A172 (cell line): ENCODE data around the gene EFEMP1. TPM values are rescaled to one million over a fixed set of nuclear protein-coding genes. Genes with fewer than 3 reads are reported as not detected.
"Not testable (repeated sequence)": the region's sequence is repeated elsewhere in the genome, so short reads cannot be mapped to it uniquely, and the experiment has no call there.

Experiments used
- DNase-seq: peaks from one replicate; pipeline ENCODE4 v3.0.0-alpha.2; 2015; ENCODE audit warnings: low spot score
- total RNA-seq: library from RNA; depleted of rRNA; stranded (reverse); fragments of >200 nt; shearing (Covaris generic); gene quantifications from 2 replicates; pipeline ENCODE4 v1.2.3, GENCODE V29; 2014

Gene EFEMP1
- total RNA-seq, 1 experiment from 2014 or later, result 12.3 TPM

- DNase-seq, result no peak
Observed at GRCh38 chr2:55865096-55865835, 58.3 kb downstream of the EFEMP1 start.

DNA sequence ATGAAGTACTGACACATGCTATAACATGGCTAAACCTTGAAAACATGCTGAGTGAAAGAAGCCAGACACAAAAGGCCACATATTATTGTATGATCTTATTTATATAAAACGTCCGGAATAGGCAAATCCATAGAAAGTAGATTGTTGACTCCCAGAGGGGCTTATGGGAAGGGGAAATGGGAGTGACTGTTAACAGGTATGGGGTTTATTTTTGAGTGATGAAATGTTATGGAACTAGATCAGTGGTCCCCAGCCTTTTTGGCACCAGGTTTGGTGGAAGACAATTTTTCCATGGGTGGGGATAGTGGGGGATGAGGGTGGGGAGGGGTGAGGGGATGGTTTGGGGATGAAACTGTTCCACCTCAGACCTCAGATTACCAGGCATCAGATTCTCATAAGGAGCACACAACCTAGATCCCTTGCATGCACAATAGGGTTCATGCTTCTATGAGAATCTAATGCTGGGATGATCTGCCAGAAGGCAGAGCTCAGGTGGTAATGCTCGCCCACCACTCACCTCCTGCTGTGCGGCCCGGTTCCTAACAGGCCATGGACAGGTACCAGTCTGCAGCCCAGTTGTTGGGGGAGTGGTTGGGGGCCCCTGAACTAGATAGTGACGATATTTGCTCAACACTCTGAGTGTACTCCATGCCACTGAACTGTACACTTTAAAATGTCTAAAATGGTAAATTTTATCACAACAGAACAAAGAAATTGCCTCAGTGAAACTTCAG, 59.1 kb downstream of the EFEMP1 start:
- no peak for DNase-seq

DNA sequence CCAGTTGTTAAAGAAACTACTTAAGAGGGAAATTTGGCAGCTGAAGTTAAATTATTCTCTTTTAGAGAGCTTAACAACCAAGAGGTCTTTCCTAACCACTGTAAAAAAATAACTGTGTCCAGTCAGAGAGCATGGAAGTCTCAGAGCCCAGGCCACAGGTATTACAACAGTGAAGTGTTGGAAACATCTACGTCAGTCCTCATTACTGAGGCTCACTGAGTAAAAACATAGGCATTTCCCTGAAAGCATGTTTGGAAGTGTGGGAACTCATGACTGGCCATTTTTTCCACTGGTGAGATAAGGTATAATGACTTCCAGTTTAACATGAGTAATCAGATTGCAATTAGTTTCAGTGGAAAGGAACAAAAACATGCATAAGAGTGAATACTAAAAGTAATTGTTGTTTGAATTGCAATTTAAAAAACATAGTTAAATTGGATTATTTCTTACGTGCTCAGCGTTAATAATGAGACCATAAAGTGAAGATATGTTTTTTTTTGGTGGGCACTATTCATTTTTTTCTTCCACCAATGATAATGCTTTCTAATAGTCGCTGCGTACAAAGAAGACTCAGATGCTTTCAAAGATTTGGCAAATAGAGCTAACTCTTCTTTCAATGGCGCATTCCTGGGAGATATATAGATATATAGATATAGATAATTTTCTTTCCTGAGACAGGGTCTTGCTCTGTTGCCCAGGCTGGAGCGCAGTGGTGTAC, 60.8 kb downstream of the EFEMP1 start:
- peak; percentile 99 for DNase-seq

DNA sequence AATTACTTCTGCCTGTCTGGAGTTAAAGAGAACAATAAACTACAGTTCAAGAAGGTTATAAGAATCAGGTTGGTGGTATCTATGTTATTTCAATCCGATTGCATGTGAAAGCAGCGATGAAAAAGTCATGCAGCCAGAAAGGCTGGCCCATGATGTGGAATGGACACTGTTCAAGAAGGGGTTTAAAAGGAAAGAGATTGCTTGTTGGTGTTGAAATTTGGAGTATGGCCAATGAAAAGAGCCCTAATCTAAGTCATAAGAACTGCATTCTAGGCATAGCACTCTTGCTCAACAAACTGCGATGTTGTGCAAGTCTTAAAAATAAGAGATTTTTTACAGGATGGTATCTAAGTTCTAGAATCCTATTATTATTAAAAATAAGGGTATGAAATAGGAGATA, 61.3 kb downstream of the EFEMP1 start:
- peak; percentile 51 for DNase-seq

DNA sequence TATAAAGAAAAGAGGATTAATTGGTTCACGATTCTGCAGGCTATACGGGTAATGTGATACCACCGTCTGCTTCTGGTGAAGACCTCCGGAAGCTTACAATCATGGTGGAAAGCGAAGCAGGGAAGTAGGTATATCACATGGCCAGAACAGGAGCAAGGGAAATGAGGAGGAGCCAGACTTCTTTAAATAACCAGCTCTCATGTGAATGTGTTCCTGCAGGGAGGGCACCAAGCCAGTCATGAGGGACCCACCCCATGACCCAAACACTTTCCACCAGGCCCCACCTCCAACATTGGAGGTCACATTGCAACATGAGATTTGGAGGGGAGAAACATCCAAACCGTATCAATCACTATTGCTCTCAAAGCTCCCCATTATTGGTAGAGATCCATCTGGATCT, 61.8 kb downstream of the EFEMP1 start:
- DNase-seq, result no peak

DNA sequence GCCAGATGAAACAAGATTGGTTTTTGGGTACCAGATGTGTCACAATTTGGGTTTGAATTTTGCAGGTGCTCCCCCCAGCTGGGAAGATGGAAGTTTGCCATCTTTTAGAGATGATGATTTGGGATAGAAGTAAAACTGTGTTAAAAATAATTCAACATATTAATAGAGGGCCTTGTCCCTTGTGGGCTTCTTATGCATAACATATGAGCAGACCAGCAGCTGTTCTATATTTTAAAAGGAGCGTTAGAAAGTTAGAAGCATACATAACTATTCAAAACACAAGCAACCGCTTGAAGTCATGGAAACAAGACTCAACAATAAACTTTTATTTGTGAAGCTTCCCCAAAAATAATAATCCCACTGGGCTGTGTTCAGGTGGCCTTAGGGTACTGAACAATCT, 62.8 kb downstream of the EFEMP1 start:
- no peak for DNase-seq

GRCh38 chr2:55859875-55860274, 63.7 kb downstream of the EFEMP1 start:
- DNase-seq, result no peak

- no peak for DNase-seq
Observed at GRCh38 chr2:55857766-55858165, 65.8 kb downstream of the EFEMP1 start.

- DNase-seq, result peak; percentile 49
Observed at GRCh38 chr2:55856936-55857335, 66.6 kb downstream of the EFEMP1 start.

- no peak for DNase-seq
Observed at GRCh38 chr2:55848096-55848495, 75.5 kb downstream of the EFEMP1 start.

DNA sequence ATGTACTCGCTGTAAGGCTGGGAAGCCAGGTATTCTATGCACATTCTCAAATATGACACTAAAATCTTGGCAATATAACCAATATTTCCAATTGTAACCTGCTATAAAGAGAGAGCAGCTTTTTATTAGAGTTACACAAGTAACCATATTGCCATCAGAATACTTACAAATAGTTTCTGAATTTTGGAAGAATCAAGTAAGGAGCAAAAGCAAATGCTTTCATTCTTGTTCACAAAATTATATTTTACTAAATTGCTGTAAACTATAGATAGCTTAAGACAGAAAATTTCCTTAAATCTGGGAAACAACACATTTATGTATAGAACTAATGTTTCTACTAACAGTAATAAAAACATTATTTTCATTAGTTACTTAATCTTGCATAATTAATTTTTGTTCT, 77.2 kb downstream of the EFEMP1 start:
- no peak for DNase-seq

DNA sequence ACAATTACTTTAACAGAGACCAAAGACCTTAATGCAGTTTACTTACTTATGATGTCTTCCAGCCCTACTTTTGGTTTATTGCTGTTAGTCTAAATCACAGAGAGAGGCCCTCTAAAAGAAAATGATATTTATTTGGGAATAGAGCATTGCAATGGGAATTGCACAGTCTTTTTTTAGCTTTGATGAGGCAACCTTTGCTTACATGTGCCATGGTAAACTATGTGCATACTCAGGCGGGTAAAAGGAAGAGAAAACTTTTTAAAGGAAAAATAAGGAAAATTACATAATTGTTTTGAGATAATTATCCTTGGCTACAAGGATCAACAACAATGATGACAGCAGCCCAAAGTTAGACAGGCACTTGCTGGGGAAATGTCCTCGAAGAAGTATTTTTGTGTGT, 78.6 kb downstream of the EFEMP1 start:
- no peak for DNase-seq

GRCh38 chr2:55843994-55844345, 79.6 kb downstream of the EFEMP1 start:
- DNase-seq, result no peak

- DNase-seq, result peak; percentile 96
Observed at GRCh38 chr2:55843096-55843993, 80.2 kb downstream of the EFEMP1 start.

DNA sequence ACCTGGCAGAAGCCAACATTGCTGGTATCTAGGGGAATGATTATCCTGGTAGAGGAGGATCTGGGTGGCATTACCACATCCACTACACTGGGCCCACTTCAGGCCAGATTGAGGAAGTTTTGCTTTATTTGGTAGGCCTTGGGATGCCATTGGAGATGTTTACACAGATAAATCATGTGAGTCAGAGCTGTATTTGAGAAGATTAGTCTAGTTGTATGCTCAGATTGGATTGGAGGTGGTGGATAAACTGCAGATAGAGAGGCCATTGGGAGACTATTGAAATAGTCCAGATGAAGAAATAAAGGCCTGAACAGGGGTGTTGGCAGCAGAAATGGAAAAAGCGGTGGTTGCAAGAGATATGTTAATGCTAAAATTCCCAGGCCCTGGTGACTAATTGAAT, 81.5 kb downstream of the EFEMP1 start:
- DNase-seq, result peak; percentile 55

DNA sequence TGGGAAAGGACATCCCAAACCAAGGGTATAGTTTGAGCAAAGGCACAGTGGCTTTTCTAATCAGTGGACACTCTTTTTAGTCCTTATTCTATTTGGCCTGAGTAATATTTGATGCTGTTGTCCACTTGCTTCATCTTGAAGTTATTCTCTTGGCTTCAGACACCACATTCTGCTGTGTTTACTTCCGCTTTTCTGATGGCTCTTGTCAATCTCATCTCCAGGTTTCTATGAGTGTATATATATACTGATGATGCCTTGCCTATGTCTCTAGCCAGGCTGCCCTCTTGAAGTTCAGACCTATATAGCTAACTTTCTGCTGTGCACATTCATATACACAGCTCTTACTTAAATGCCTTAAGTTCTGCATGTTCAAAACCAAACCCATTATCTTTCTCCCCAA, 83.1 kb downstream of the EFEMP1 start:
- no peak for DNase-seq

DNA sequence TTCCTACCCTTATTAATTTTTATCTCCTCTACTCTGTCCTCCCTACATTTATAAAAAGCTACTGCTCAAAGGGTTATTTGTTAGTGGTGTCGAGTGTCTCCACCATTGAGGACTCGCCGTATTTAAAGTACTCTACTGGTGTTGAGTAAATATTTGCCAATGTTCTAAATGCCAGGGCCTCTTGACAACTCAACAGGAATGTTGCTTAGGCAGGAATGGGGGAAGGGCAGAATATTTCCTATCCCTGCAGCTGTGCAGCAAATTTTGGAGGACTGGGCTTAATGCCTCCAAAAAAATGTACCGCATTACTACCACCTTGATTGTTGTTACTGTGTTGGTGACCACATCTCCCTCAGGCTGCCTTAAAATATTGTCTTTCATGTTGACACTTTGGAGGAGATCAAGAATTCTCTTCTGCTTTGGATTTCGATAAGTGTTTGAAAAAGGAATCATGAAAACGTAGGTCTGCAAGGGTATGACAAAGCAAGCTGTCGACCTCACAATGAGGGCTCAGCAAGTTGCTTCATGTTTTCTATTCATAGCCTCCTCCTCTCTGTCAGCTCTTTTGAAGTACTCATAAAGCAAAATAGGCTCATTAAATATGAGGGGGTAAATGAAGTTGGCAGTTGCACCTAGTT, 84.3 kb downstream of the EFEMP1 start:
- DNase-seq, result no peak

GRCh38 chr2:55838653-55839052, 84.9 kb downstream of the EFEMP1 start:
- DNase-seq, result no peak

GRCh38 chr2:55838117-55838516, 85.5 kb downstream of the EFEMP1 start:
- not testable (repeated sequence) for DNase-seq

- DNase-seq, result no peak
Observed at GRCh38 chr2:55837073-55837472, 86.5 kb downstream of the EFEMP1 start.
